ENCODE data around the gene CRHR1. TPM values are rescaled to one million over a fixed set of nuclear protein-coding genes. Genes with fewer than 3 reads are reported as not detected.

Gene CRHR1
- polyA plus RNA-seq, 1 of the 3 experiments (the other 2 are of a cell fraction): 0.13 TPM

- DNase-seq: no peak
- no peaks in the 10 kb centered on the region for H3K9me3 ChIP-seq
- H3K27ac ChIP-seq (ENCODE audit: low read depth in 2 of 2, low read length in 1 of 2): no peak overlapping the region
- TF ChIP-seq TAF1 (IDR thresholded peaks at IDR 0.05; ENCODE audit: borderline replicate concordance, low read depth, low read length) (no peak), USF1 (IDR thresholded peaks at IDR 0.05; ENCODE audit: borderline replicate concordance, low read depth) (no peak), SIN3A (IDR thresholded peaks at IDR 0.05; ENCODE audit: borderline replicate concordance, low read depth, low read length) (no peak), MXI1 (IDR thresholded peaks at IDR 0.05; ENCODE audit: low read depth, low read length) (no peak)
- TF ChIP-seq, protein P1, sequence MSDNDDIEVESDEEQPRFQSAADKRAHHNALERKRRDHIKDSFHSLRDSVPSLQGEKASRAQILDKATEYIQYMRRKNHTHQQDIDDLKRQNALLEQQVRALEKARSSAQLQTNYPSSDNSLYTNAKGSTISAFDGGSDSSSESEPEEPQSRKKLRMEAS (IDR thresholded peaks at IDR 0.05; ENCODE audit: low read depth): no peak
- no peak overlapping the region for H3K4me2 ChIP-seq
- peaks cover 13% of the 10 kb centered on the region; the same call in 1 of the 2 replicates for H3K27me3 ChIP-seq (ENCODE audit: insufficient read depth)
- H3K79me2 ChIP-seq (ENCODE audit: insufficient read depth): no peaks in the 10 kb centered on the region
- ChIA-PET POLR2A (no interaction called here), CTCF (interaction anchor here (1.7 to 18.6 kb wide), 6 partner anchors 10 to 194 kb away, joined by 4 to 327 read pairs (median 90); partner anchors contain the start of genes CRHR1 and SPPL2C)
- H3K9ac ChIP-seq: no peak overlapping the region
- H4K20me1 ChIP-seq (ENCODE audit: insufficient read depth): no peaks in the 10 kb centered on the region
- H2AFZ ChIP-seq (ENCODE audit: low read depth): no peak overlapping the region
- peaks cover 0 to 3% of the 10 kb centered on the region in 2 experiments; a peak in 1 of 4 replicates for H3K4me1 ChIP-seq (ENCODE audit: control insufficient read depth in 1 of 2, insufficient read depth in 2 of 2, low read depth in 1 of 2, low read length in 1 of 2)
- no peaks in the 10 kb centered on the region for H3F3A ChIP-seq (replicated peaks; ENCODE audit: insufficient read depth)
- no peaks in the 10 kb centered on the region for H3K9me2 ChIP-seq
- no peaks in the 10 kb centered on the region for H3K36me3 ChIP-seq (replicated peaks in 1 of 2; ENCODE audit: control insufficient read depth in 1 of 2, insufficient read depth in 2 of 2, low read length in 1 of 2)
- H3K4me3 ChIP-seq (ENCODE audit: low read depth in 2 of 2, low read length in 1 of 2): no peak overlapping the region
- 80% methylated on average over 18 of the region's 26 CpGs for WGBS (ENCODE audit: low lambda C conversion rate)
These were observed 50.6 kb downstream of the CRHR1 start for GRCh38 chr17:45834471-45835396.

DNA sequence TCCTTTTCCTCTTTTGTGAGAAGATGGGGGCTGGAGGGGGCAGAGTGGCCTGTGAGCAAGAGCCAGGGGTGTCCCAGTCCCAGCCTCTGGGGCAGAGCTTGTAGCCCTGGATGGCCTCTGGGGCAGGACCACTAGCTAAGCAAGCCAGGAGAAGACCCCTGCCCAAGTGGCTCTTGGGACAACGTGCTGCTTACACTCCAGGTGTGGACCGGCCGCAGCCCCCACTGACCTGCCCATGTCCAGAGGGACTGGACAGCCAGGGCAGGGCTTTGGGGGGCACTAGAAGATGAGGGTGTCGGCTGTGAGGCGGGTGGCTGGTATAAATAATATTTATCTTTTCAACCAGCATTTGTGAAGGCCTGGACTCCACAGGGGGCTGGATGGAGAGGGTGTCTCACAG lies 51.4 kb downstream of the CRHR1 start:
- Histone ChIP-seq H3K9me3 (no peaks in the 10 kb centered on the region), H3F3A (replicated peaks; ENCODE audit: insufficient read depth) (no peaks in the 10 kb centered on the region), H3K79me2 (ENCODE audit: insufficient read depth) (no peaks in the 10 kb centered on the region), H3K9me2 (no peaks in the 10 kb centered on the region), H3K4me2 (no peak overlapping the region), H3K27ac (ENCODE audit: low read depth in 2 of 2, low read length in 1 of 2) (no peak overlapping the region), H3K36me3 (replicated peaks in 1 of 2; ENCODE audit: control insufficient read depth in 1 of 2, insufficient read depth in 2 of 2, low read length in 1 of 2) (no peaks in the 10 kb centered on the region), H3K4me3 (ENCODE audit: low read depth in 2 of 2, low read length in 1 of 2) (no peak overlapping the region), H2AFZ (ENCODE audit: low read depth) (no peak overlapping the region), H3K27me3 (ENCODE audit: insufficient read depth) (peaks cover 13% of the 10 kb centered on the region; the same call in 1 of the 2 replicates), H4K20me1 (ENCODE audit: insufficient read depth) (no peaks in the 10 kb centered on the region), H3K9ac (no peak overlapping the region), H3K4me1 (ENCODE audit: control insufficient read depth in 1 of 2, insufficient read depth in 2 of 2, low read depth in 1 of 2, low read length in 1 of 2) (peaks cover 0 to 2% of the 10 kb centered on the region in 2 experiments; a peak in 1 of 4 replicates)
- POLR2A ChIA-PET: no interaction called here
- CTCF ChIA-PET: interaction anchor here (0.7 to 18.6 kb wide), 8 partner anchors 10 to 195 kb away, joined by 3 to 327 read pairs (median 12); partner anchors contain the start of genes CRHR1 and SPPL2C
- WGBS (ENCODE audit: low lambda C conversion rate): 56% methylated on average over 4 of the region's 5 CpGs
- DNase-seq: no peak
- TF ChIP-seq, protein P1 (IDR thresholded peaks at IDR 0.05; ENCODE audit: low read depth): no peak
- TF ChIP-seq SMC3 (IDR thresholded peaks at IDR 0.05; ENCODE audit: low read depth, low read length) (no peak), FOXJ3 (CRISPR knock-in tag; IDR thresholded peaks at IDR 0.05) (no peak), USF1 (IDR thresholded peaks at IDR 0.05; ENCODE audit: borderline replicate concordance, low read depth) (no peak), GATA2 (CRISPR knock-in tag; IDR thresholded peaks at IDR 0.05) (no peak), YY1 (IDR thresholded peaks at IDR 0.05; ENCODE audit: low read depth) (no peak), FOSL2 (IDR thresholded peaks at IDR 0.05; ENCODE audit: borderline replicate concordance, low read depth) (no peak), JUND (IDR thresholded peaks at IDR 0.05) (no peak), IRF3 (IDR thresholded peaks at IDR 0.05; ENCODE audit: low read depth, low read length) (no peak), RFX5 (IDR thresholded peaks at IDR 0.05; ENCODE audit: low read length) (no peak), CHD2 (IDR thresholded peaks at IDR 0.05; ENCODE audit: low read length, partially characterized antibody) (no peak), NFIC (IDR thresholded peaks at IDR 0.05; ENCODE audit: borderline replicate concordance) (no peak), NRF1 (IDR thresholded peaks at IDR 0.05; ENCODE audit: low read depth, low read length) (no peak), POLR2AphosphoS5 (IDR thresholded peaks at IDR 0.05; ENCODE audit: low read depth, low read length) (no peak), EZH2phosphoT487 (IDR thresholded peaks at IDR 0.05; ENCODE audit: borderline replicate concordance, low read depth) (no peak), GABPA (IDR thresholded peaks at IDR 0.05; ENCODE audit: low read depth) (no peak)
- TF ChIP-seq, protein P2, sequence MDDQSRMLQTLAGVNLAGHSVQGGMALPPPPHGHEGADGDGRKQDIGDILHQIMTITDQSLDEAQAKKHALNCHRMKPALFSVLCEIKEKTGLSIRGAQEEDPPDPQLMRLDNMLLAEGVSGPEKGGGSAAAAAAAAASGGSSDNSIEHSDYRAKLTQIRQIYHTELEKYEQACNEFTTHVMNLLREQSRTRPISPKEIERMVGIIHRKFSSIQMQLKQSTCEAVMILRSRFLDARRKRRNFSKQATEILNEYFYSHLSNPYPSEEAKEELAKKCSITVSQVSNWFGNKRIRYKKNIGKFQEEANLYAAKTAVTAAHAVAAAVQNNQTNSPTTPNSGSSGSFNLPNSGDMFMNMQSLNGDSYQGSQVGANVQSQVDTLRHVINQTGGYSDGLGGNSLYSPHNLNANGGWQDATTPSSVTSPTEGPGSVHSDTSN (IDR thresholded peaks at IDR 0.05): no peak

All from SK-N-SH (cell line).